ENCODE measurements around the gene EME1. TPM values are rescaled to one million over a fixed set of nuclear protein-coding genes. Genes with fewer than 3 reads are reported as not detected.

EME1 gene
- total and polyA plus RNA-seq, 10 of the 15 experiments (the other 5 are each of a cell fraction or from before 2014, with no cell fraction given): 13.8 to 40.5 (median 22.0) TPM

DNA sequence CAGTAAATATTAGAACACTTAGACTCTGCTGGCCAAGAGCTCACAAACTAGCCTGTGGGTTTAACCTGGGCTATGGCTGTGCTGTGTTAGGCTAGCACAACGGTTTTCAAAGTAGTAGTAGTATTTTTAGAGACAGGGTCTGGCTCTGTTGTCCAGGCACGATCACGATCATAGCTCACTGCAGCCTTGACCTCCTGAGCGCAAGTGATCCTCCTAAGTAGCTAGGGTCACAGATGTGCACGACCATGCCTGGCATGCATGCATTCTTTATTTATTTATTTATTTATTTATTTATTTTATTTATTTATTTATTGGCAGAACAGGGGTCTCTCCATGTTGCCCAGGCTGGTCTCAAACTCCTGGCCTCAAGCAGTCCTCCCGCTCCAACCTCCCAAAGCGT is 10.4 kb upstream of the EME1 start:
- Histone ChIP-seq H3K79me2 (ENCODE audit: control insufficient read depth, insufficient read depth, low read length) (no peaks in the 10 kb centered on the region; the same call in 1 of the 2 replicates), H3K9me3 (replicated peaks; ENCODE audit: control insufficient read depth, insufficient read depth, low read length) (no peaks in the 10 kb centered on the region), H4K20me1 (ENCODE audit: control insufficient read depth, insufficient read depth) (no peaks in the 10 kb centered on the region), H3K4me3 (no peak overlapping the region), H2AFZ (ENCODE audit: control insufficient read depth, low read depth, low read length) (no peak overlapping the region), H3K9ac (ENCODE audit: control insufficient read depth, insufficient read depth, low read length) (no peak overlapping the region), H3K36me3 (ENCODE audit: control insufficient read depth in 2 of 2, insufficient read depth in 2 of 2, low read length in 1 of 2) (peaks cover 13 to 21% of the 10 kb centered on the region in 2 experiments; a peak in 3 of 4 replicates), H3K4me1 (ENCODE audit: control insufficient read depth, insufficient read depth, low read length) (no peaks in the 10 kb centered on the region), H3K27me3 (replicated peaks in 1 of 2; ENCODE audit: control insufficient read depth in 2 of 2, insufficient read depth in 2 of 2, low read length in 1 of 2) (no peaks in the 10 kb centered on the region), H3K27ac (ENCODE audit: control insufficient read depth, insufficient read depth) (no peak overlapping the region), H3K4me2 (ENCODE audit: control insufficient read depth, insufficient read depth) (no peak overlapping the region)
- 82% methylated on average over 7 of the region's 7 CpGs for WGBS (ENCODE audit: insufficient coverage, insufficient replicate concordance, low lambda C conversion rate, missing lambda C conversion rate)
- POLR2A ChIA-PET: interaction anchor here (0.7 to 1.9 kb wide), 7 partner anchors 9 to 275 kb away, joined by 3 to 7 read pairs (median 4); partner anchors contain the start of gene LRRC59
- SMC1A ChIA-PET (ENCODE audit: uncharacterized antibody, unreplicated experiment): interaction anchor here (0.7 to 2.9 kb wide), 22 partner anchors 8 to 179 kb away, joined by 3 to 26 read pairs (median 4); partner anchors contain the start of genes LRRC59 and XYLT2
- RAD21 ChIA-PET (ENCODE audit: unreplicated experiment): interaction anchor here (0.9 to 3.0 kb wide), 12 partner anchors 14 to 162 kb away, joined by 3 to 32 read pairs (median 5); partner anchors contain the start of genes ACSF2, LRRC59, RSAD1 and XYLT2
- intact Hi-C loops (cut with micrococcal nuclease; ENCODE audit: unreplicated experiment): loop anchor here (1.0 kb wide), 1 partner anchor 117 kb away; no protein-coding TSS in a partner anchor
- DNase-seq (ENCODE audit: low read depth, low spot score) (no peak), ATAC-seq (no peak), FAIRE-seq (no peak)
- BruUV-seq (replicated peaks): no TSS peak
- CTCF ChIA-PET: interaction anchor here (0.7 to 4.5 kb wide), 35 partner anchors 10 to 248 kb away, joined by 3 to 83 read pairs (median 6); partner anchors contain the start of genes EME1, LRRC59, MRPL27 and RSAD1
- in situ Hi-C loops (cut with MboI): loop anchor here (5.0 kb wide), 1 partner anchor 50 kb away; no protein-coding TSS in a partner anchor
- TF ChIP-seq TARDBP (IDR thresholded peaks at IDR 0.05; ENCODE audit: borderline replicate concordance) (no peak), SMC3 (IDR thresholded peaks at IDR 0.05; ENCODE audit: borderline replicate concordance, low read length) (no peak), YY1 (IDR thresholded peaks at IDR 0.05; ENCODE audit: low read depth, low read length) (no peak), ZNF274 (IDR thresholded peaks at IDR 0.05; ENCODE audit: insufficient read depth, insufficient read length) (no peak), POLR2AphosphoS5 (IDR thresholded peaks at IDR 0.05; ENCODE audit: low read length) (peak; percentile 31; the same call in 1 of the 2 replicates), MTA3 (IDR thresholded peaks at IDR 0.05; ENCODE audit: borderline replicate concordance, low read length) (peak; percentile 52; the same call in 1 of the 2 replicates)
- TF ChIP-seq, protein P1, sequence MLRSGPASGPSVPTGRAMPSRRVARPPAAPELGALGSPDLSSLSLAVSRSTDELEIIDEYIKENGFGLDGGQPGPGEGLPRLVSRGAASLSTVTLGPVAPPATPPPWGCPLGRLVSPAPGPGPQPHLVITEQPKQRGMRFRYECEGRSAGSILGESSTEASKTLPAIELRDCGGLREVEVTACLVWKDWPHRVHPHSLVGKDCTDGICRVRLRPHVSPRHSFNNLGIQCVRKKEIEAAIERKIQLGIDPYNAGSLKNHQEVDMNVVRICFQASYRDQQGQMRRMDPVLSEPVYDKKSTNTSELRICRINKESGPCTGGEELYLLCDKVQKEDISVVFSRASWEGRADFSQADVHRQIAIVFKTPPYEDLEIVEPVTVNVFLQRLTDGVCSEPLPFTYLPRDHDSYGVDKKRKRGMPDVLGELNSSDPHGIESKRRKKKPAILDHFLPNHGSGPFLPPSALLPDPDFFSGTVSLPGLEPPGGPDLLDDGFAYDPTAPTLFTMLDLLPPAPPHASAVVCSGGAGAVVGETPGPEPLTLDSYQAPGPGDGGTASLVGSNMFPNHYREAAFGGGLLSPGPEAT (IDR thresholded peaks at IDR 0.05; ENCODE audit: low read depth): no peak
- TF ChIP-seq, protein P2, sequence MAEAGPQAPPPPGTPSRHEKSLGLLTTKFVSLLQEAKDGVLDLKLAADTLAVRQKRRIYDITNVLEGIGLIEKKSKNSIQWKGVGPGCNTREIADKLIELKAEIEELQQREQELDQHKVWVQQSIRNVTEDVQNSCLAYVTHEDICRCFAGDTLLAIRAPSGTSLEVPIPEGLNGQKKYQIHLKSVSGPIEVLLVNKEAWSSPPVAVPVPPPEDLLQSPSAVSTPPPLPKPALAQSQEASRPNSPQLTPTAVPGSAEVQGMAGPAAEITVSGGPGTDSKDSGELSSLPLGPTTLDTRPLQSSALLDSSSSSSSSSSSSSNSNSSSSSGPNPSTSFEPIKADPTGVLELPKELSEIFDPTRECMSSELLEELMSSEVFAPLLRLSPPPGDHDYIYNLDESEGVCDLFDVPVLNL (IDR thresholded peaks at IDR 0.05; ENCODE audit: low read depth, low read length): no peak

Measured in GM12878 (cell line).